Thyroid gland (tissue), 4 donors: ENCODE data around the gene CAMP.

Experiments used
- CTCF ChIP-seq, 6 experiments: fragments of 200-600 bp in 3 of 6; fragments of 450-650 bp in 3 of 6; sonication (generic) in 3 of 6; IDR thresholded peaks; one replicate each; pipeline ENCODE4 v1.5.1; 2016 to 2019; ENCODE audit warnings: antibody characterized with exemption in 6 of 6, mild to moderate bottlenecking in 2 of 6, inconsistent platforms in 1 of 6, moderate library complexity in 1 of 6
- POLR2A ChIP-seq, 2 donors: fragments of 450-650 bp; IDR thresholded peaks; one replicate each; pipeline ENCODE4 v1.6.1; 2017; ENCODE audit warnings: antibody characterized with exemption in 2 of 2, mild to moderate bottlenecking in 2 of 2, moderate library complexity in 1 of 2

GRCh38 chr3:48209445-48209844 lies 13.8 kb upstream of the CAMP start:
- TF ChIP-seq CTCF (IDR thresholded peaks at IDR 0.05) (no peak), POLR2A (IDR thresholded peaks at IDR 0.05) (no peak)
